Transverse colon (tissue), 4 donors: ENCODE results near the gene P2RY2.

Experiments used
- EP300 ChIP-seq: sonication (generic); formaldehyde crosslinking; IDR thresholded peaks from one replicate; pipeline ENCODE4 v1.6.1; 2017; ENCODE audit warnings: antibody characterized with exemption, low read depth
- POLR2A ChIP-seq: fragments of 450-650 bp; IDR thresholded peaks from one replicate; pipeline ENCODE4 v1.6.1; 2016; ENCODE audit warnings: antibody characterized with exemption, mild to moderate bottlenecking, moderate library complexity
- POLR2AphosphoS5 ChIP-seq, 3 donors: sonication (generic); formaldehyde crosslinking; IDR thresholded peaks; one replicate each; pipeline ENCODE4 v1.6.1; 2016; ENCODE audit warnings: antibody characterized with exemption in 3 of 3
- TF ChIP-seq, protein P1 (sequence below), 5 experiments: fragments of 200-600 bp in 3 of 5; fragments of 450-650 bp in 2 of 5; sonication (generic) in 3 of 5; IDR thresholded peaks; 1 replicate in 2 of 5; 2 replicates in 3 of 5; pipeline ENCODE4 v1.5.1; 2016 to 2017; ENCODE audit warnings: antibody characterized with exemption in 5 of 5, inconsistent platforms in 3 of 5, mild to moderate bottlenecking in 2 of 5, moderate library complexity in 1 of 5

- TF ChIP-seq, protein P1, sequence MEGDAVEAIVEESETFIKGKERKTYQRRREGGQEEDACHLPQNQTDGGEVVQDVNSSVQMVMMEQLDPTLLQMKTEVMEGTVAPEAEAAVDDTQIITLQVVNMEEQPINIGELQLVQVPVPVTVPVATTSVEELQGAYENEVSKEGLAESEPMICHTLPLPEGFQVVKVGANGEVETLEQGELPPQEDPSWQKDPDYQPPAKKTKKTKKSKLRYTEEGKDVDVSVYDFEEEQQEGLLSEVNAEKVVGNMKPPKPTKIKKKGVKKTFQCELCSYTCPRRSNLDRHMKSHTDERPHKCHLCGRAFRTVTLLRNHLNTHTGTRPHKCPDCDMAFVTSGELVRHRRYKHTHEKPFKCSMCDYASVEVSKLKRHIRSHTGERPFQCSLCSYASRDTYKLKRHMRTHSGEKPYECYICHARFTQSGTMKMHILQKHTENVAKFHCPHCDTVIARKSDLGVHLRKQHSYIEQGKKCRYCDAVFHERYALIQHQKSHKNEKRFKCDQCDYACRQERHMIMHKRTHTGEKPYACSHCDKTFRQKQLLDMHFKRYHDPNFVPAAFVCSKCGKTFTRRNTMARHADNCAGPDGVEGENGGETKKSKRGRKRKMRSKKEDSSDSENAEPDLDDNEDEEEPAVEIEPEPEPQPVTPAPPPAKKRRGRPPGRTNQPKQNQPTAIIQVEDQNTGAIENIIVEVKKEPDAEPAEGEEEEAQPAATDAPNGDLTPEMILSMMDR (IDR thresholded peaks at IDR 0.05), result no peak
- TF ChIP-seq POLR2A (no peak), POLR2AphosphoS5 (IDR thresholded peaks at IDR 0.05) (no peak), EP300 (no peak)
Observed at GRCh38 chr11:73187854-73188253, 30.2 kb upstream of the P2RY2 start.
